HepG2 (cell line): ENCODE measurements around the gene A2ML1. TPM values are rescaled to one million over a fixed set of nuclear protein-coding genes. Genes with fewer than 3 reads are reported as not detected.

Source experiments
- ATAC-seq: fragments of 200-7000 bp; cut with Tn5 transposase; 3 replicates; pipeline ENCODE4 v1.9.1; 2020; ENCODE audit warnings: mild to moderate bottlenecking, moderate library complexity
- BruUV-seq: library from RNA; stranded (reverse); fragments of 400-500 nt; replicated peaks from 2 replicates; lab custom pipeline; 2021; lab: Mats Ljungman, UMichigan
- CTCF ChIA-PET: fragments of 300-600 bp; formaldehyde crosslinking; extraction: SDS; loops from one replicate; lab custom pipeline; 2021; ENCODE audit warnings: low total read pairs, inconsistent platforms, low intra/inter-chr PET ratio; lab: Yijun Ruan, JAX
- POLR2A ChIA-PET: fragments of 350-600 bp; sonication (Branson Sonifier 250); formaldehyde crosslinking; loops from one replicate; lab custom pipeline; 2020; ENCODE audit warnings: antibody characterized with exemption, inconsistent platforms; lab: Yijun Ruan, JAX
- DNase-seq: peaks from one replicate; pipeline ENCODE4 v3.0.0-alpha.2; 2015; ENCODE audit warnings: low spot score
- FAIRE-seq: peaks from 3 replicates; lab custom pipeline; 2011; peaks lifted over from hg19 to GRCh38; lab: Jason Lieb, UNC
- H2AFZ ChIP-seq: one replicate; pipeline ENCODE4 v1.6.1; 2011; ENCODE audit warnings: low read length, inconsistent platforms
- H3K27ac ChIP-seq: fragments of 300-600 bp; 3 replicates; pipeline ENCODE4 v1.8.0; 2011; ENCODE audit warnings: mixed run types, mild to moderate bottlenecking, mixed read lengths, low read length, inconsistent platforms; ENCODE audit not compliant: insufficient read depth; ENCODE audit errors: extremely low read length
- H3K27me3 ChIP-seq, 2 experiments: fragments of 200-600 bp in 1 of 2; 2 replicates in 1 of 2; 3 replicates in 1 of 2; pipeline versions ENCODE4 v1.6.0 to v1.8.0; 2011; ENCODE audit warnings: low read length in 2 of 2, mild to moderate bottlenecking in 2 of 2, moderate library complexity in 2 of 2, inconsistent platforms in 1 of 2; ENCODE audit not compliant: insufficient read depth in 2 of 2, control insufficient read depth in 1 of 2
- H3K36me3 ChIP-seq, 2 experiments: fragments of 200-600 bp in 1 of 2; replicated peaks in 1 of 2; 2 replicates in 1 of 2; 3 replicates in 1 of 2; pipeline versions ENCODE4 v1.5.1 to v1.8.0; 2011; ENCODE audit warnings: low read length in 2 of 2, inconsistent platforms in 1 of 2; ENCODE audit not compliant: insufficient read depth in 2 of 2, control insufficient read depth in 1 of 2
- H3K4me1 ChIP-seq: 2 replicates; pipeline ENCODE4 v1.5.1; 2012; ENCODE audit warnings: low read length, inconsistent platforms; ENCODE audit not compliant: insufficient read depth
- H3K4me2 ChIP-seq: 2 replicates; pipeline ENCODE4 v1.6.0; 2011; ENCODE audit warnings: low read depth, low read length, inconsistent platforms
- H3K4me3 ChIP-seq, 3 experiments: fragments of 200-600 bp in 1 of 3; sonication (generic), shearing (Covaris generic) in 1 of 3; replicated peaks in 1 of 3; 2 replicates each; pipeline ENCODE4 v1.5.1; 2011 to 2016; ENCODE audit warnings: low read length in 3 of 3, inconsistent platforms in 2 of 3, low read depth in 2 of 3, mild to moderate bottlenecking in 2 of 3, control low read depth in 1 of 3, mixed read lengths in 1 of 3; ENCODE audit not compliant: insufficient read depth in 1 of 3
- H3K79me2 ChIP-seq: one replicate; pipeline ENCODE4 v1.6.1; 2011; ENCODE audit warnings: low read length, inconsistent platforms; ENCODE audit not compliant: insufficient read depth
- H3K9ac ChIP-seq: 2 replicates; pipeline ENCODE4 v1.6.0; 2011; ENCODE audit warnings: mild to moderate bottlenecking, low read depth, low read length, inconsistent platforms; ENCODE audit not compliant: insufficient read depth
- H3K9me3 ChIP-seq: 2 replicates; pipeline ENCODE4 v1.5.1; 2012; ENCODE audit warnings: mild to moderate bottlenecking, low read length
- H4K20me1 ChIP-seq: 2 replicates; pipeline ENCODE4 v1.6.0; 2011; ENCODE audit warnings: inconsistent platforms, mild to moderate bottlenecking, low read length, moderate library complexity; ENCODE audit not compliant: insufficient read depth
- BCL3 ChIP-seq: sonication (generic); formaldehyde crosslinking; IDR thresholded peaks from 2 replicates; pipeline ENCODE4 v1.5.1; 2020; ENCODE audit warnings: mild to moderate bottlenecking, missing genetic modification reagents, moderate library complexity
- BCL6 ChIP-seq: IDR thresholded peaks from 2 replicates; pipeline ENCODE4 v1.6.1; 2016; ENCODE audit warnings: missing genetic modification reagents, missing compliant biosample characterization
- CEBPZ ChIP-seq: IDR thresholded peaks from 2 replicates; pipeline ENCODE4 v1.6.1; 2012; ENCODE audit warnings: low read length, improper control_type of control experiment
- ELF3 ChIP-seq: IDR thresholded peaks from 2 replicates; pipeline ENCODE4 v1.6.1; 2016; ENCODE audit warnings: missing genetic modification reagents, missing compliant biosample characterization
- ETV5 ChIP-seq: IDR thresholded peaks from 2 replicates; pipeline ENCODE4 v1.6.1; 2018; ENCODE audit warnings: missing biosample characterization, missing genetic modification reagents, inconsistent platforms, borderline replicate concordance
- ISX ChIP-seq: sonication (generic); formaldehyde crosslinking; conservative IDR thresholded peaks from 2 replicates; pipeline ENCODE4 v1.5.0; 2020; ENCODE audit warnings: missing genetic modification reagents
- JARID2 ChIP-seq: sonication (generic); formaldehyde crosslinking; IDR thresholded peaks from 2 replicates; pipeline ENCODE4 v1.8.1; 2023; ENCODE audit warnings: missing genetic modification reagents, inconsistent platforms; ENCODE audit not compliant: insufficient replicate concordance
- MEIS2 ChIP-seq: sonication (generic); formaldehyde crosslinking; IDR thresholded peaks from 2 replicates; pipeline ENCODE4 v1.9.0; 2021; ENCODE audit warnings: mild to moderate bottlenecking, missing genetic modification reagents
- NRL ChIP-seq: sonication (generic); formaldehyde crosslinking; IDR thresholded peaks from 2 replicates; pipeline ENCODE4 v1.5.0; 2020; ENCODE audit warnings: missing genetic modification reagents, mild to moderate bottlenecking, moderate library complexity, borderline replicate concordance
- SP2 ChIP-seq: sonication (generic); formaldehyde crosslinking; IDR thresholded peaks from 2 replicates; pipeline ENCODE4 v1.5.1; 2020; ENCODE audit warnings: mild to moderate bottlenecking, missing genetic modification reagents
- TBX3 ChIP-seq: fragments of 450-650 bp; IDR thresholded peaks from 2 replicates; pipeline ENCODE4 v1.6.1; 2017; ENCODE audit warnings: antibody characterized with exemption, mild to moderate bottlenecking, inconsistent platforms, borderline replicate concordance
- ZBTB34 ChIP-seq: sonication (generic); formaldehyde crosslinking; IDR thresholded peaks from 2 replicates; pipeline ENCODE4 v1.8.0; 2022; ENCODE audit warnings: mild to moderate bottlenecking, missing genetic modification reagents
- ZNF33B ChIP-seq: sonication (generic); formaldehyde crosslinking; IDR thresholded peaks from 2 replicates; pipeline ENCODE4 v1.5.1; 2020; ENCODE audit warnings: mild to moderate bottlenecking, missing genetic modification reagents
- ZNF451 ChIP-seq: sonication (generic); formaldehyde crosslinking; IDR thresholded peaks from 2 replicates; pipeline ENCODE4 v1.5.0; 2020; ENCODE audit warnings: mild to moderate bottlenecking, missing genetic modification reagents
- ZSCAN31 ChIP-seq: sonication (generic); formaldehyde crosslinking; IDR thresholded peaks from 2 replicates; pipeline ENCODE4 v1.5.0; 2020; ENCODE audit warnings: low read depth, mild to moderate bottlenecking, missing genetic modification reagents
- in situ Hi-C: cut with HindIII; loops from 2 replicates; pipeline ENCODE4 v1.10.0; 2017; ENCODE audit warnings: low pct_unique_long_range_greater_than_20kb; ENCODE audit not compliant: extremely low pct_ligation_motif_present
- intact Hi-C: fragments of 100-400 bp; cut with micrococcal nuclease; formaldehyde crosslinking; loops from one replicate; pipeline ENCODE4 v1.10.0; 2022; ENCODE audit not compliant: unreplicated experiment
- polyA plus RNA-seq, 8 experiments: library from polyadenylated mRNA; depleted of rRNA in 3 of 8; stranded (reverse) in 7 of 8; unstranded in 1 of 8; fragments of >200 nt; fragmentation: Illumina TruSeq in 4 of 8; extraction: Trizol in 4 of 8; gene quantifications; 2 replicates each; pipeline versions ENCODE4 v1.2.1 to v1.2.3, GENCODE V29; 2011 to 2016; ENCODE audit warnings: low read depth in 4 of 8, missing spikeins in 1 of 8, mixed read lengths in 1 of 8; ENCODE audit not compliant: insufficient read depth in 1 of 8
- total RNA-seq, 5 experiments: library from RNA; depleted of rRNA; stranded (reverse); fragments of >200 nt; fragmentation: Illumina TruSeq; extraction: Trizol; gene quantifications; 2 replicates each; pipeline ENCODE4 v1.2.3, GENCODE V29; 2016; ENCODE audit warnings: low read depth in 1 of 5
- TF ChIP-seq, protein P1 (sequence below): IDR thresholded peaks from 2 replicates; pipeline ENCODE4 v1.6.1; 2016; ENCODE audit warnings: missing compliant biosample characterization, missing genetic modification reagents, borderline replicate concordance

The A2ML1 gene
- total and polyA plus RNA-seq, 2 of the 13 experiments (the other 11 are each of a cell fraction or from before 2014, with no cell fraction given), result not detected

- no peak for TF ChIP-seq CEBPZ
- TF ChIP-seq ZSCAN31 (CRISPR knock-in tag), result no peak
- TF ChIP-seq MEIS2, result no peak
- TF ChIP-seq NRL, result no peak
- TF ChIP-seq BCL3 (CRISPR knock-in tag), result no peak
- TF ChIP-seq ISX (CRISPR knock-in tag), result no peak
- TF ChIP-seq ZNF451 (CRISPR knock-in tag), result no peak
These were observed 48.2 kb downstream of the A2ML1 start (continued) for GRCh38 chr12:8870586-8870985.

DNA sequence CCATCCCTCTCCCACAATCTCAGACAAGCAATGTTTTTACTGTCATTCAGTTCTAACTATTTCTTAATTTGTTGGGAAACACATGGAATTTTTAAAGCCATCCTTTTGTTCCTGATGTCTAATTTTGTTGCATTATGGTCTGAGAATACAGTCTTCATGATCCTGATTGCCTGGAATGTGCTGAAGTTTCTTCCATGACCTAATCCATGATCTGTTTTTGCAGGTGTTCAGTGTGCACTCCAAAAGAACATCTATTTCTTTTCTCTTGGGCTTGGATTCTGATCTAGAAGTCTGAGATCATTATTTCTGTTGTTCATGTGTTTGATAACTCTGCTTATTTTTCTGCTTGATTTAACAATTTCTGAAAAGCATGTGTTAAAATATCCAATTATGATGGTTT lies 48.6 kb downstream of the A2ML1 start:
- H4K20me1 ChIP-seq, result no peaks in the 10 kb centered on the region
- no peak overlapping the region for H2AFZ ChIP-seq
- in situ Hi-C loops (no loop called here), intact Hi-C loops (no loop called here)
- DNase-seq (no peak), ATAC-seq (no peak), FAIRE-seq (no peak)
- no peaks in the 10 kb centered on the region for H3K4me1 ChIP-seq
- H3K4me3 ChIP-seq, result no peak overlapping the region
- H3K4me2 ChIP-seq, result no peak overlapping the region
- H3K9me3 ChIP-seq, result no peaks in the 10 kb centered on the region
- H3K79me2 ChIP-seq, result no peaks in the 10 kb centered on the region
- H3K9ac ChIP-seq, result no peak overlapping the region
- ChIA-PET CTCF (no interaction called here), POLR2A (no interaction called here)
- H3K27me3 ChIP-seq, result peaks cover 3 to 12% of the 10 kb centered on the region in 2 experiments; a peak in 4 of 5 replicates
- H3K27ac ChIP-seq, result no peak overlapping the region
- BruUV-seq, result no TSS peak
- H3K36me3 ChIP-seq, result no peaks in the 10 kb centered on the region
- TF ChIP-seq SP2 (CRISPR knock-in tag) (no peak), ELF3 (CRISPR knock-in tag) (no peak), BCL6 (CRISPR knock-in tag) (no peak), JARID2 (no peak), ETV5 (CRISPR knock-in tag) (no peak), ZBTB34 (CRISPR knock-in tag) (no peak), ZNF33B (CRISPR knock-in tag) (no peak), TBX3 (no peak)
- TF ChIP-seq, protein P1, sequence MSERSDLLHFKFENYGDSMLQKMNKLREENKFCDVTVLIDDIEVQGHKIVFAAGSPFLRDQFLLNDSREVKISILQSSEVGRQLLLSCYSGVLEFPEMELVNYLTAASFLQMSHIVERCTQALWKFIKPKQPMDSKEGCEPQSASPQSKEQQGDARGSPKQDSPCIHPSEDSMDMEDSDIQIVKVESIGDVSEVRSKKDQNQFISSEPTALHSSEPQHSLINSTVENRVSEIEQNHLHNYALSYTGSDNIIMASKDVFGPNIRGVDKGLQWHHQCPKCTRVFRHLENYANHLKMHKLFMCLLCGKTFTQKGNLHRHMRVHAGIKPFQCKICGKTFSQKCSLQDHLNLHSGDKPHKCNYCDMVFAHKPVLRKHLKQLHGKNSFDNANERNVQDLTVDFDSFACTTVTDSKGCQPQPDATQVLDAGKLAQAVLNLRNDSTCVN, result no peak
